Measurements from ENCODE around the gene DYNC1LI2.

- TF ChIP-seq CTCF (conservative IDR thresholded peaks at IDR 0.05 in 1 of 2, IDR thresholded peaks at IDR 0.05 in 1 of 2; ENCODE audit: extremely low read depth in 1 of 2, insufficient read depth in 1 of 2, low read depth in 1 of 2, low read length in 2 of 2) (no peak), EZH2 (IDR thresholded peaks at IDR 0.05; ENCODE audit: borderline replicate concordance, low read length) (no peak)
These were observed 15.5 kb downstream of the DYNC1LI2 start for GRCh38 chr16:66735891-66736290.
